Glutamatergic neuron (in vitro differentiated cells): ENCODE results near the gene ANO2. TPM values are rescaled to one million over a fixed set of nuclear protein-coding genes. Genes with fewer than 3 reads are reported as not detected.

ENCODE experiments used
- DNase-seq: peaks from one replicate; pipeline ENCODE4 v3.0.0; 2022
- H3K27ac Mint-ChIP-seq: one replicate; pipeline ENCODE4 v1.8.0; 2020; ENCODE audit warnings: mild to moderate bottlenecking, mixed read lengths, inconsistent platforms; ENCODE audit not compliant: unreplicated experiment
- H3K27me3 Mint-ChIP-seq: one replicate; pipeline ENCODE4 v1.8.0; 2020; ENCODE audit warnings: mild to moderate bottlenecking, moderate library complexity, mixed read lengths, inconsistent platforms; ENCODE audit not compliant: unreplicated experiment
- H3K36me3 Mint-ChIP-seq: one replicate; pipeline ENCODE4 v1.8.0; 2020; ENCODE audit warnings: mild to moderate bottlenecking, mixed read lengths, inconsistent platforms; ENCODE audit not compliant: unreplicated experiment
- H3K4me1 Mint-ChIP-seq: one replicate; pipeline ENCODE4 v1.8.0; 2020; ENCODE audit warnings: mild to moderate bottlenecking, low read depth, mixed read lengths, inconsistent platforms; ENCODE audit not compliant: unreplicated experiment
- H3K4me3 Mint-ChIP-seq: one replicate; pipeline ENCODE4 v1.8.0; 2020; ENCODE audit warnings: mild to moderate bottlenecking, mixed read lengths, inconsistent platforms; ENCODE audit not compliant: unreplicated experiment
- H3K9me3 Mint-ChIP-seq: one replicate; pipeline ENCODE4 v1.8.0; 2020; ENCODE audit warnings: mild to moderate bottlenecking, moderate library complexity, mixed read lengths, inconsistent platforms; ENCODE audit not compliant: unreplicated experiment
- total RNA-seq: library from RNA; stranded (reverse); fragmentation: NEBNext Ultra II Directional; extraction: Animal tissue kit (Norgen Biotek cat#: 25700); gene quantifications from one replicate; pipeline ENCODE4 v1.2.1, GENCODE V29; 2021; ENCODE audit not compliant: unreplicated experiment
- TF ChIP-seq, protein P1 (sequence below): fragments of 200-600 bp; sonication (generic); IDR thresholded peaks from one replicate; pipeline ENCODE4 v1.5.0; 2021; ENCODE audit not compliant: partially characterized antibody, unreplicated experiment

Gene ANO2
- total RNA-seq, 1 donor from 2014 or later, result not detected

GRCh38 chr12:5691943-5692342, 253.1 kb downstream of the ANO2 start:
- TF ChIP-seq, protein P1, sequence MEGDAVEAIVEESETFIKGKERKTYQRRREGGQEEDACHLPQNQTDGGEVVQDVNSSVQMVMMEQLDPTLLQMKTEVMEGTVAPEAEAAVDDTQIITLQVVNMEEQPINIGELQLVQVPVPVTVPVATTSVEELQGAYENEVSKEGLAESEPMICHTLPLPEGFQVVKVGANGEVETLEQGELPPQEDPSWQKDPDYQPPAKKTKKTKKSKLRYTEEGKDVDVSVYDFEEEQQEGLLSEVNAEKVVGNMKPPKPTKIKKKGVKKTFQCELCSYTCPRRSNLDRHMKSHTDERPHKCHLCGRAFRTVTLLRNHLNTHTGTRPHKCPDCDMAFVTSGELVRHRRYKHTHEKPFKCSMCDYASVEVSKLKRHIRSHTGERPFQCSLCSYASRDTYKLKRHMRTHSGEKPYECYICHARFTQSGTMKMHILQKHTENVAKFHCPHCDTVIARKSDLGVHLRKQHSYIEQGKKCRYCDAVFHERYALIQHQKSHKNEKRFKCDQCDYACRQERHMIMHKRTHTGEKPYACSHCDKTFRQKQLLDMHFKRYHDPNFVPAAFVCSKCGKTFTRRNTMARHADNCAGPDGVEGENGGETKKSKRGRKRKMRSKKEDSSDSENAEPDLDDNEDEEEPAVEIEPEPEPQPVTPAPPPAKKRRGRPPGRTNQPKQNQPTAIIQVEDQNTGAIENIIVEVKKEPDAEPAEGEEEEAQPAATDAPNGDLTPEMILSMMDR, result no peak
- no peak overlapping the region for H3K4me3 Mint-ChIP-seq

DNA sequence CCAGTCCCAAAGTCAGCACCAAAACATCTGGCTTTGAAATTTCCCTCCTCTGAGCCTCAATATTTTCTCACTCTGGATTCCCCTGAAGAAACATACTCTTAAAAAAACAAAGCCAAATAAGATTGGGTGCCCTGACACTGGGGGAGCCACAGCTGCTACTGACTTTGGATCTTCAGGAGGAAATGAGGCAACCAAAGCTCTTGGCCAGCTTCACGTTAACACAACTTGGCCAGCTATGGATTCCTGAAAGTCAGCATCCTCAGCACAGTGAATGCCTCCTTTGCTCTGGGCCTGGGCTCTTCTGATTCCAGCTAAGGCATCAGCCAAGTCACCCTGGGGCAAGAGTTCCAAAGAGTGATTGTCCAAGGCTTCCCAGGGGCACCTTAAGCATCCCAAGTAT, 254.8 kb downstream of the ANO2 start:
- no peaks in the 10 kb centered on the region for H3K9me3 Mint-ChIP-seq

More at GRCh38 chr12:5691943-5692342, 253.1 kb downstream of the ANO2 start:
- Mint-ChIP-seq H3K4me1 (no peaks in the 10 kb centered on the region), H3K27ac (no peak overlapping the region), H3K9me3 (no peaks in the 10 kb centered on the region), H3K36me3 (peaks cover 15% of the 10 kb centered on the region), H3K27me3 (peaks cover 2% of the 10 kb centered on the region)
- DNase-seq, result no peak

DNA sequence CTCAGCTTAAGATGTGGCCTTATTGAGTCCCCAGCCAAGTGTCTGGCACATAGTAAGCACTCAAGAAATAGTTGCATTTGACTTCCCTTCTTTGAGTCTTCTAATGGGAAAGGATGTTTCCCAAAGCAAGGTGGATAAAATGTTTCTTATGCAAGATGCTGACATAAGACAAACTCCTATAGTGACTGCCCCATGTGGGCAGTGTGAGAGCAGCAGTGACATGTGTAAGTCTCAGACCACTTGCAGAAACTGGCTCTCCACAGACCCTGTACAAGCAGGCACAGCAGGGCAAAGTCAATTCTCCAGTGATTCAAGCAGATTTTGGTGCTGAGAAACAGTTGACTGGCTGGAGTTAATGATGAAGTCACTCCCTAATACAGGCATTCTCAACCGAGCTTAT, 255.3 kb downstream of the ANO2 start:
- TF ChIP-seq, protein P1, result no peak
- H3K27me3 Mint-ChIP-seq, result peaks cover 2% of the 10 kb centered on the region
- no peak overlapping the region for H3K4me3 Mint-ChIP-seq
- H3K9me3 Mint-ChIP-seq, result no peaks in the 10 kb centered on the region
- H3K36me3 Mint-ChIP-seq, result peaks cover 15% of the 10 kb centered on the region
- no peak for DNase-seq
- H3K4me1 Mint-ChIP-seq, result no peaks in the 10 kb centered on the region
- no peak overlapping the region for H3K27ac Mint-ChIP-seq

More for the DNA sequence above, 254.8 kb downstream of the ANO2 start:
- Mint-ChIP-seq H3K36me3 (peaks cover 15% of the 10 kb centered on the region), H3K4me1 (no peaks in the 10 kb centered on the region), H3K27me3 (peaks cover 2% of the 10 kb centered on the region), H3K27ac (no peak overlapping the region), H3K4me3 (no peak overlapping the region)
- DNase-seq, result no peak
- TF ChIP-seq, protein P1, result no peak

GRCh38 chr12:5688226-5688625, 256.8 kb downstream of the ANO2 start:
- TF ChIP-seq, protein P1, result no peak
- no peak for DNase-seq
- Mint-ChIP-seq H3K27me3 (peaks cover 2% of the 10 kb centered on the region), H3K4me1 (peaks cover 3% of the 10 kb centered on the region), H3K27ac (no peak overlapping the region), H3K36me3 (peaks cover 5% of the 10 kb centered on the region), H3K4me3 (no peak overlapping the region), H3K9me3 (peaks cover 3% of the 10 kb centered on the region)

GRCh38 chr12:5685935-5686334, 259.1 kb downstream of the ANO2 start:
- no peak for DNase-seq
- TF ChIP-seq, protein P1, result no peak
- Mint-ChIP-seq H3K4me1 (peaks cover 3% of the 10 kb centered on the region), H3K27me3 (no peaks in the 10 kb centered on the region), H3K36me3 (no peaks in the 10 kb centered on the region), H3K9me3 (peaks cover 3% of the 10 kb centered on the region), H3K4me3 (no peak overlapping the region), H3K27ac (no peak overlapping the region)
